Right atrium auricular region (tissue), 2 donors: Measurements from ENCODE around the gene ONECUT1. TPM values are rescaled to one million over a fixed set of nuclear protein-coding genes. Genes with fewer than 3 reads are reported as not detected.

Experiments
- DNase-seq: peaks from one replicate; pipeline ENCODE4 v3.0.0-alpha.2; 2019; ENCODE audit warnings: low spot score
- H3K27ac ChIP-seq, 2 donors: fragments of 200-600 bp; sonication (generic); 1 replicate in 1 of 2; 2 replicates in 1 of 2; pipeline ENCODE4 v1.5.1; 2016 to 2019
- H3K27me3 ChIP-seq, 2 donors: fragments of 200-600 bp; sonication (generic); one replicate each; pipeline versions ENCODE4 v1.5.1 to v1.6.0; 2017 to 2019
- H3K36me3 ChIP-seq: fragments of 200-600 bp; sonication (generic); one replicate; pipeline ENCODE4 v1.5.1; 2016
- H3K4me1 ChIP-seq, 2 donors: fragments of 200-600 bp; sonication (generic); one replicate each; pipeline versions ENCODE4 v1.5.1 to v1.6.0; 2017 to 2019
- H3K4me3 ChIP-seq, 2 donors: fragments of 200-600 bp; sonication (generic); 1 replicate in 1 of 2; 2 replicates in 1 of 2; pipeline ENCODE4 v1.5.1; 2017 to 2019; ENCODE audit warnings: mild to moderate bottlenecking in 1 of 2, moderate library complexity in 1 of 2
- H3K9me3 ChIP-seq, 2 donors: fragments of 200-600 bp; sonication (generic); one replicate each; pipeline ENCODE4 v1.5.1; 2019
- total RNA-seq, 2 donors: library from RNA; depleted of rRNA; stranded (reverse); fragments of >200 nt; gene quantifications; one replicate each; pipeline ENCODE4 v1.1.0, GENCODE V29; 2016
- TF ChIP-seq, protein P1 (sequence below), 2 donors: fragments of 200-600 bp; sonication (generic); IDR thresholded peaks; one replicate each; pipeline ENCODE4 v1.5.1; 2019; ENCODE audit warnings: antibody characterized with exemption in 2 of 2

ONECUT1 gene
- total RNA-seq, 2 donors from 2014 or later, result not detected

DNA sequence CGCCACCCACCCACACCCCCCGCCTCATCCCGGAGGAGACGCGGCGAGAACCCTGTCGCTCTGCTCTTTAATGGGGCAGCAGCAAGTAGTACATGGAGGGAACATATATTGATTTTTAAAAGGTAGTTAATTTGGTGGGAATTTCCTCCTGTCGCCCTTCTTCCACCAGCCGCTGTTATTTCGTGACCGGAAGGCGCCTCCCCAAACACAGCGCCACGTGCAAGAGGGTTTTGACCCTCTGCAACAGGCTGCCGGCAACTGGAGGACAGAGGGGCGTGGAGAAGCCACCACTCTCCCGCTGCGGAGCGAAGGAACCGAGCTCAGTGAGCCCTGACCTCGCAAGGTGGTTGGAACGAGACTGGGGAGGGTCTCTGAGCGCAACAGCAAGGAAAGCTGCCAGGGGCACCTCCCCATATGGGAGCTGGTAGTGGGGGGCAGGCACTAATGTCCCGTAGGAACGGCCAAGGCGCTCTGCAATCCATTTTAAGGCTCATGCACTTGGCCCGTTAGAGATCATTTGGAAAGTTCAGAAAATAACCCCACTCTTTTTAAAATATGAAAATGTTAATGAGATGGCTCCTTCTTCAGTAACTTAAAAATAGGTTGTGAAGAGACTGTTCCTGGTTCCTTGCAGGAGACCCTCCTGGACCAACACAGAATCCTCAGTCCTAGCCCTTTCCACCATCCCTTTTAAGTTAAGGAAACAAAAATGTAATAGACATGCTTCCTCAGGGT, 4.3 kb downstream of the ONECUT1 start:
- Histone ChIP-seq H3K4me3 (no peak overlapping the region), H3K27me3 (peaks cover 53 to 62% of the 10 kb centered on the region in 2 donors), H3K4me1 (peaks cover 0 to 65% of the 10 kb centered on the region in 2 donors), H3K36me3 (no peaks in the 10 kb centered on the region), H3K27ac (no peak overlapping the region), H3K9me3 (no peaks in the 10 kb centered on the region)
- no peak for DNase-seq
- TF ChIP-seq, protein P1, sequence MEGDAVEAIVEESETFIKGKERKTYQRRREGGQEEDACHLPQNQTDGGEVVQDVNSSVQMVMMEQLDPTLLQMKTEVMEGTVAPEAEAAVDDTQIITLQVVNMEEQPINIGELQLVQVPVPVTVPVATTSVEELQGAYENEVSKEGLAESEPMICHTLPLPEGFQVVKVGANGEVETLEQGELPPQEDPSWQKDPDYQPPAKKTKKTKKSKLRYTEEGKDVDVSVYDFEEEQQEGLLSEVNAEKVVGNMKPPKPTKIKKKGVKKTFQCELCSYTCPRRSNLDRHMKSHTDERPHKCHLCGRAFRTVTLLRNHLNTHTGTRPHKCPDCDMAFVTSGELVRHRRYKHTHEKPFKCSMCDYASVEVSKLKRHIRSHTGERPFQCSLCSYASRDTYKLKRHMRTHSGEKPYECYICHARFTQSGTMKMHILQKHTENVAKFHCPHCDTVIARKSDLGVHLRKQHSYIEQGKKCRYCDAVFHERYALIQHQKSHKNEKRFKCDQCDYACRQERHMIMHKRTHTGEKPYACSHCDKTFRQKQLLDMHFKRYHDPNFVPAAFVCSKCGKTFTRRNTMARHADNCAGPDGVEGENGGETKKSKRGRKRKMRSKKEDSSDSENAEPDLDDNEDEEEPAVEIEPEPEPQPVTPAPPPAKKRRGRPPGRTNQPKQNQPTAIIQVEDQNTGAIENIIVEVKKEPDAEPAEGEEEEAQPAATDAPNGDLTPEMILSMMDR (IDR thresholded peaks at IDR 0.05), result no peak

DNA sequence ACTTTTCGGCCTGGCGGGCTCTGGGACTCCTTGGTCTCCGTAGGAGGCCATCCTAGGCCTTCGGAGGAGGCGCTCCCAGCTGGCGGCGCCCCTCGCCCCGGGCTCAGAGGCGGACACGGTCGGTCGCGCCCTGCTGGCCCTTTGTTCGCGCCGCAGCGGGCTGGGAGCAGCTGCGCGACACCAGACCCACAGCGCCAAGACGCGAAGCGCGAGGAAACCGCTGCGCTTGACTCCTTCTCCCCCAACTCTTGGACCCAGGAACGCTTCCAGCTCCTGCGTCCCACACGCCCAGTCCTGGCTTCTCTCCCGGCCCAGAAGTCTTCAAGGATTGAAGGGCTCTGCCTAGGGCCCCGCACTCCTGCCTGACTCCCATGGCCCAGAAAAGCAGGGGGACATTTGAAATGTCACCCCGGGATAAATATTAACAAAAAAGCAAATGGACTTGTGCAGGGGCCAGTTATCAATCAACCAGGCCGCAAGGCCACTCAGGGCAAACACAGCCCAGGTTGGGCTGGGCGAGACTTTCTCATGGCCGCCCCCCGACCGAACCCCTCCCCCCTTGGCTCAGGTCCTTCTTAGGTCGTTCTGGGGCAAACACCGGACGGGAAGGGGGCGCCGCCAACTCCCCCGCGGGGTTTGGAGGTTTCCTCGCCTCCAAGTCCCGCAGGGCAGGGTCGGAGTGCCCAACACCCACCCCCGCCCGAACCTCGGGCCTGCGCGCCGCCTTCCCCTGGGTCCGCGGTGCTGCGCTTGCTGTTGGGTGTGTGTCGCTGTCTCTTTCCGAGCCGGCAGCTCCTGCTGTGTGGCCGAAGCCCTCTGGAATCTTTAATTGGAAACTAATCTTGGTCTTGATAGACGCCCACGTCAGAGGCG, 5.1 kb downstream of the ONECUT1 start:
- Histone ChIP-seq H3K9me3 (no peaks in the 10 kb centered on the region), H3K27me3 (peaks cover 53 to 62% of the 10 kb centered on the region in 2 donors), H3K4me3 (no peak overlapping the region), H3K36me3 (no peaks in the 10 kb centered on the region), H3K4me1 (peaks cover 0 to 60% of the 10 kb centered on the region in 2 donors), H3K27ac (no peak overlapping the region)
- no peak for DNase-seq
- TF ChIP-seq, protein P1 (IDR thresholded peaks at IDR 0.05), result no peak

DNA sequence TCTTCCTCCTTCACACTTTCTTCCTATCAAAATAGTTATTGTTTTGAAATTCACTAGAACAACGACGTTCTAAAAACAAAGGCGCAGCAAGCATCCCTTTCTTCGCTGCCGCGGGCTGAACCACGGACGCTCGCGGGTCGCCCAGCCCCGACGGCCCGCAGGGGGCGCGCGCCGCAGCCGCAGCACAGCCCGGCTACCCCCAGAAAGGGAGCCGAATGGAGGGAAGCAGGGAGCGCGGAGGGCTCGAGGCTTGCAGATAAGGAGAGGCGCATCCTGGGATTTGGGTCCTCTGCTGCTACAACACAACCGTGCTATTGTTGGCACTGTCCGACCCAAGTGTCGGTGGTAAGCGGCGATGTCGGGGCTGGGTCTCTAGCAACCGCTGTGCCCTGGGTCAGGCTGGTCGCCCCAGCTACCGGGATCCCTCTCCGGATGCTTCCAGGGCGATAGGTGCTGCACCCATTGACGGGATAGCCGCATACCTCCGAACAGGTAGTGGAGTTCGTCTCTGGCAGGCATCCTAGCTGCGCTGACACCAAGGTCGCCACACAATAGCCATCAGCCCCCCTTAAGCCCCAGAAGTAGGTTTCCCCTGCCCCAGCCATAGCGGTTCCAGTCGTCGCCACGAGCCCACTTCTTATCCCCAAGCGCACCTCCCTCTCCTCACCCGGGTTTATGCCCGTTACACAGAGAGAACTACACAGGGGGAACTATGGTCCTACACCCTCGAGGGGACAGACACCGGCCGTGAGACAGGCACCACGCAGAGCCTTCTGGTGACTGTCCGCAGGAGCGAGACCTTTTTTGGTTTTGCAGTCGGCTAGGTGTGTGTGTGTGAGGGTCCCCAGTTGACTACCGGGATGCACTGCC, 6.0 kb downstream of the ONECUT1 start:
- Histone ChIP-seq H3K4me1 (peaks cover 0 to 54% of the 10 kb centered on the region in 2 donors), H3K36me3 (no peaks in the 10 kb centered on the region), H3K9me3 (no peaks in the 10 kb centered on the region), H3K27me3 (peaks cover 53 to 62% of the 10 kb centered on the region in 2 donors), H3K27ac (no peak overlapping the region), H3K4me3 (no peak overlapping the region)
- DNase-seq, result no peak
- TF ChIP-seq, protein P1 (IDR thresholded peaks at IDR 0.05), result peak; percentile 8 to 60

DNA sequence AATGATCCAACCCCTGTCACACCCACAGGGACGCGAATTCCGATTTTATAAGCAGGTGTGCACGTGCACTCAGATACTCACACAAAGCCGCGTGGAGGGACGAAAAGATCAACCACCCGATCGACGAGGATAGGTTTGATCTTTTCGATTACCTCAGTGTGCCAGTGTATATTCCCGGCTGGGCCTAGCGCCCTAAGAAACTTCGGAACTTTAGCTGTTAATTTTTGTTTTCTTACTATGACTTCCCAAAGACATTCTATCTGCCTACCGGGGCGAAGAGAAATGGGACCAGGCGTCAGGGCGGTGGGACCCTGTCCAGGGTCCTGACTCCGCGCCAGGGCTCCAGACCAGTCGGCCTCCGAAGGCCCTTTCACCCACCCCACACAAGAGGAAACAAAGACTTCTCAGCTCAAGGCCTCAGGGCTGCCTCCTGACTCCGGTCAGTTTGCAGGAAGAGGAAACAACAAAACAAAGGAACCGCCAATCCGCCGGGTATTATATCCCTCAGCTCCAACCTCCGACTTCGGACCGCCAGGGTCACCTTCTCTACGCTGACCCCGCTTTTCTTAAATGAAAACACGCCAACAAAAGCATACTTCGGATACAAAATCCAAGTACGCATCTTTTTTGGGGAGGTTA, 6.8 kb downstream of the ONECUT1 start:
- Histone ChIP-seq H3K9me3 (no peaks in the 10 kb centered on the region), H3K4me3 (no peak overlapping the region), H3K36me3 (no peaks in the 10 kb centered on the region), H3K27me3 (peaks cover 48 to 54% of the 10 kb centered on the region in 2 donors), H3K27ac (no peak overlapping the region), H3K4me1 (peaks cover 0 to 45% of the 10 kb centered on the region in 2 donors)
- no peak for DNase-seq
- TF ChIP-seq, protein P1 (IDR thresholded peaks at IDR 0.05), result no peak

DNA sequence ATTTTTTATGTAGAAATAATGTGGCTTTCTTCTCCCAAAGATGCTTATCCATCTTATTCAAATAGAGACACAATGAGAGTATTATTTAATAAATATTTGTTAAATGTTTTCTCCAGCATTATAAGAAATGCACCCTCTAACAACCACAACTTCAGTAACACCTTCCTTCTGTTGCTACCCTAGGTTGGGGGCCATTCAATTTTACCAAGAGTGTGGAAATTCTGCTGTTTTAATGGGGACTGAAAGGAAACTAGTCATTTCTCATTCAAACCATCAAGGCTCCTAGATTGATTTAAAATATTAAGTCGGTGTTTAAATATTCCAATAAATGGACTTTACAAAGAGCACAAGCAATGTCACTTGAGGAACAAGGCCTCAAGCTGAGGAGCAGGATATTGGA, 7.6 kb downstream of the ONECUT1 start:
- H3K27me3 ChIP-seq, result peaks cover 40 to 46% of the 10 kb centered on the region in 2 donors
- DNase-seq, result no peak

More for the DNA sequence above, 7.6 kb downstream of the ONECUT1 start:
- Histone ChIP-seq H3K4me3 (no peak overlapping the region), H3K9me3 (no peaks in the 10 kb centered on the region), H3K36me3 (no peaks in the 10 kb centered on the region), H3K27ac (no peak overlapping the region), H3K4me1 (peaks cover 0 to 38% of the 10 kb centered on the region in 2 donors)
- TF ChIP-seq, protein P1 (IDR thresholded peaks at IDR 0.05), result no peak
